Measurements from ENCODE around the gene PCDHA6.

- TF ChIP-seq CTCF (IDR thresholded peaks at IDR 0.05) (no peak), POLR2AphosphoS5 (IDR thresholded peaks at IDR 0.05) (no peak), POLR2A (IDR thresholded peaks at IDR 0.05) (no peak)
These were observed 36.7 kb upstream of the PCDHA6 start for GRCh38 chr5:140791089-140791488.
